ENCODE measurements around the gene HYLS1.

GRCh38 chr11:125930076-125930450 is 42.6 kb downstream of the HYLS1 start:
- TF ChIP-seq POLR2A (IDR thresholded peaks at IDR 0.05) (no peak), POLR2AphosphoS5 (IDR thresholded peaks at IDR 0.05) (no peak), CTCF (IDR thresholded peaks at IDR 0.05) (no peak)
